Left ventricle myocardium superior (tissue), 1 donor: Measurements from ENCODE around the gene IBA57. TPM values are rescaled to one million over a fixed set of nuclear protein-coding genes. Genes with fewer than 3 reads are reported as not detected.
"Not testable (repeated sequence)": the region's sequence is repeated elsewhere in the genome, so short reads cannot be mapped to it uniquely, and the experiment has no call there.

Experiments used
- ATAC-seq: fragments of 200-7000 bp; cut with Tn5 transposase; one replicate; pipeline ENCODE4 v1.9.1; 2020; ENCODE audit warnings: mild to moderate bottlenecking, moderate library complexity
- DNase-seq: peaks from one replicate; pipeline ENCODE4 v3.0.0-alpha.2; 2020
- intact Hi-C: fragments of 100-400 bp; cut with micrococcal nuclease; formaldehyde crosslinking; loops from one replicate; pipeline ENCODE4 v1.11.0; 2022
- total RNA-seq: library from RNA; stranded (reverse); fragmentation: NEBNext Ultra II Directional; extraction: Animal tissue kit (Norgen Biotek cat#: 25700); gene quantifications from one replicate; pipeline ENCODE4 v1.2.1, GENCODE V29; 2021
- donor health status: DM: no; HTN: yes; CAD: no; lungs with severe emphysema.

The IBA57 gene
- total RNA-seq, 1 donor from 2014 or later, result 11.2 TPM

DNA sequence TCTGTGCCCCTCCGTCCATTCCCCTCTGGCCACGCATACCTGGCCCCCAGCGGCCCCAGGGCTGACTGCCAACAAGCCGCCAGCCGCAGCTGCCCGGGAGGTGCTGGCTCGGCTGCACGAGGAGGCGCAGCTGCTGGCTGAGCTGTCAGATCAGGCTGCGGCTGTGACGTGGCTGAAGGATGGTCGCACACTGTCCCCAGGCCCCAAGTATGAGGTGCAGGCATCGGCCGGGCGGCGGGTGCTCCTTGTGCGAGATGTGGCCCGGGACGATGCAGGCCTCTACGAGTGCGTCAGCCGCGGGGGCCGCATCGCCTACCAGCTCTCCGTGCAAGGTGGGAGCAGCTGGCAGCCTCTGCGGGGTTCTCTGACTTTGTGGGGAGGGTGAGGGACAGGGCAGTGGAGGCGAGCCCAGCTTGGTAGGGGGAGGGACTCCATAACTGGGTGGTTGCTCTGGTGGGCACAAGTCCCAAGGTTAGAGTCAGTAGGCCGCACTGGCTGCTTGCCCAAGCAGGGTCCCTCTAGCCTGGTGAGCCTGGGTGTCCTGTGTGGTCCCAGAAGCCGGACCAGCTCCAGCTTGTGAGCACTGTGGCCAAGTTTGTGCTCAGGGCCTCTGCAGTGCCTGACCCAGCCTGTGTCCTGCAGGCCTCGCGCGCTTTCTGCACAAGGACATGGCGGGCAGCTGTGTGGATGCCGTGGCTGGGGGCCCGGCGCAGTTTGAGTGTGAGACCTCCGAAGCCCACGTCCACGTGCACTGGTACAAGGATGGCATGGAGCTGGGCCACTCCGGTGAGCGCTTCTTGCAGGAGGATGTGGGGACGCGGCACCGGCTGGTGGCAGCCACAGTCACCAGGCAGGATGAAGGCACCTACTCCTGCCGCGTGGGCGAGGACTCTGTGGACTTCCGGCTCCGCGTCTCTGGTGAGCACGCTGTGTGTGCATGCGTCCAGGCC is 51.0 kb downstream of the IBA57 start:
- ATAC-seq (peak; percentile 42), DNase-seq (peak; percentile 80)
- intact Hi-C loops, result no loop called here

DNA sequence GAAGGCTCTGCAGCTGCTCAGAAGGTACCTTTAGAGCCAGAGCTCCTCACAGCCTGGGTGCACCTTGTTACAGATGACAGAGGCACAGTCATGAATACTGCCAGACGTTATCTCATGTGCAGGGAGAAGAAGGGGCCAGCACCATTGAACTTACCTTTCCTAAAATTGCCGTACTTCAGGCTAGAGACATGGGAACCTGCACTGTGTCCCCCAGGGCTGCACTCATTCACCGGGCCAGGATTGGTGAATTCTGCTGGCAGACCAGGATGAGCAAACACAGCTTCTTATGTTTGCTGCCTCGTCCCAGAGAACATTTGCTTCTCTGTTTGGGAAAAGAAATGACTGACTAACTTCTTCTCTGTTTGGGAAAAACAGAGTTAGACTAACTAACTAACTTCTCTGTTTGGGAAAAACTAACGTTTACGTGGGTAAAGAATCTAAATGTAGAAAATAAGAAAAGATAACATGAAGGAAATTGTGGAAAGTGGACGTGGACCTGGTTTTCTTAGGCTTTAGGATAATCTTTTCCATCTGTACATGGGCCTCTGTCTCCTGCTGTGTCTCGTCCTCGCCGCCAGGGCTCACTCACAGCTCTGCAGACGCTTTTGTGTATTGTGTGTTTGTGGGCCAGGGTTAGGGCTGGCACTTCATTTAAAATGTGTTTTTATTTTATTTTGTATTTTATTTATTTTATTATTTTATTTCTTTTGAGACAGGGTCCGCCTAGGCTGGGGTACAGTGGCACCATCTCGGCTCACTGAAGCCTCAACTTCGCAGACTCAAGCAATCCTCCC is 52.1 kb downstream of the IBA57 start:
- no peak for ATAC-seq
- intact Hi-C loops, result no loop called here
- DNase-seq, result no peak

DNA sequence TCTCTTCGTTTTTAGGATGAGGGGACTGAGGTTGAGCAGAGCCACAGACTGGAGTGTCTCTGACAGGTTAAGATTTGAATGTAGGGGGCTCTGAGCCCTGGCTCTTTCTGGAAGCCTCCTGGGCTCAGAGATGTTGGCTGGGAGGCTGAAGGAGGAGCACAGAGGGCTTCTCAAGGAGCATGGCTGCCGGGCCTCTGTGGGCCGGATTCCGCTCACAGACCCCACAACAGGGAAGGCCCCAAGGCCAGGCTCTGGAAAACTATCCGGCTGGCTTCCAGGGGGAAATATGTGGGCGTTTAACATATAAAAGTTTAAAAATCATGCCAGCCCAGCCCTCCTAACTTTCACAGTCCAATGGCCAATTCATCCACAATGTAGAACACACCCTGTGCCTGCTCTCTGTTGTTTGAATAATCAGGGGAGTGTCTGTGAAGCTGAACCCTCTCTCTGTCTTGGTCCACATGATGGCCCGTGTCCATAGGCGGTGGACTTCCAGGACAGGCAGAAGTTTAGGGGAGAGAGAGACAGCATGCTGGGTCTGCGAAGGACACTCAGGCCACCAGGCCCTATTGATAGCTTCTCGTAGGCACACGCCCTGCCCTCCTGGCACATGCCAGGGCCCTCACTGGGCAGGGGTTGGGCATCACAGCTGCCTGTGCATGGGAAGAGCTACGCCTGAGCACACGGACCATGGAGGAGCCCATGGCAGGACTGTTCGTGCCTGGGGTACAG is 53.1 kb downstream of the IBA57 start:
- ATAC-seq, result peak; percentile 26
- intact Hi-C loops, result no loop called here
- no peak for DNase-seq

DNA sequence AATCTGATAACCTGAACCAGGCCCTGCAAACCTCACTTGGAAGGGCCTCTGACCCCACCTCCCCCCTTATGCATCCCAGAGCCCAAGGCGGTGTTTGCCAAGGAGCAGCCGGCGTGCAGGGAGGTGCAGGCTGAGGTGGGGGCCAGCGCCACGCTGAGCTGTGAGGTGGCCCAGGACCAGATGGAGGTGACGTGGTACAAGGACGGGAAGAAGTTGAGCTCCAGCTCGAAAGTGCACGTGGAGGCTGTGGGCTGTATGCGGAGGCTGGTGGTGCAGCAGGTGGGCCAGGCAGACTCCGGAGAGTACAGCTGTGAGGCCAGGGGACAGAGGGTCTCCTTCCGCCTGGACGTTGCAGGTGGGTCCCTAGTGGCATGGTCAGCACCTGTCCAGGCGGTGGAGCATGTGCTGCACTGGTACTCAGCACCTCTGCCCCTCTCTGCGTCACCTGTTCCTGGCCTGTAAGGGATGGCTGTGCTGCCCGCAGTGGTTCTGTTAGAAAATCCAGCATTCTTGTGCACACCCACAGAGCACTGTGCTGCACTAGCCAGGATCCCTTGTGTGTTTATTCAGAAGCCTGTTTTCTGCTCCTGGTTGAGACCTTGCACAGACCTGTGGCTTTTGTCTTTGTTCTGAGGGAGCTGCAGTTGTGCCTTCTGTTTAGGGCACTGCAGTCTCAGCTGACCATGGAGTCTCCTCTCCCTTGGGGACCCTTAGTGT is 53.8 kb downstream of the IBA57 start:
- intact Hi-C loops, result no loop called here
- ATAC-seq (no peak), DNase-seq (no peak)

DNA sequence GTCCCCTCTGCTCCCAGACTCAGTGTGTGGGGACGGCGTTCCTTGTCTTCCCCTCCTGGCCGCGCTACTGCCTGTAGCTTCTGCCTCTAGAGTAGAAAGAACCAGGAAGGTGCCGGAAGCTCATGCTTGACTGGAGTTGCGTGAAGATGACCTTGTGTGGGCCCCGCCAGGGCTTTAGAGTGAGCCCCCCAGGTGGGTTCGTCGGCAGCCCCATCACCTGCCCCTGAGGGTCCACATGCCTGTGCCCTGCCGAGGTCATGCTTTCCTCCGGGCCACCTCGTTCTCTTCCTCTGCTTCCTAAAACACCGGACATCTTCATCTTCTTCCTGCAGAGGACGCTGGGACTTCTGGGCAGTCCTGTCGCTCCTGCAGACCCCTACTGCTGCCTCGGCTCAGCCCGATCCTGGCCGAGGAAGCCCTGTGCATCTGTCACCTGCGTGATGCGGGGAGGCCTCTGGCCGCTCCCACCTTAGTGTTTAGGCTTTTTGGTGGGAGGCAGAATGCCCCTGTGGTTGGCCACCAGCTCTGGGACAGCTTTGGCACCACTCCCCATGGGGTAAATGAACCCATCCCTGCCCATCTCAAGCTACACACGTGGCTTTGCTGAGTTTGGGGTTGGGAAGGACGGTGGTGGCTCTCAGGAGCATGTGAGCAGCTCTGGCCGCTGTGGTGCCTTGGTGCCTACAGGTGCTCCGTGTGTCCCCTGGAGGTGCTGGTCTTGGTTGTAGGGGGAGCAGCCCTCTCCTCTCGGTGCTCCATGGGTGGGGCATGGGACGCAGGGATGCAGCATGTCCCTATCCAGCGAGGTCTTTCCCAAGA is 54.6 kb downstream of the IBA57 start:
- intact Hi-C loops, result no loop called here
- DNase-seq (no peak), ATAC-seq (no peak)

DNA sequence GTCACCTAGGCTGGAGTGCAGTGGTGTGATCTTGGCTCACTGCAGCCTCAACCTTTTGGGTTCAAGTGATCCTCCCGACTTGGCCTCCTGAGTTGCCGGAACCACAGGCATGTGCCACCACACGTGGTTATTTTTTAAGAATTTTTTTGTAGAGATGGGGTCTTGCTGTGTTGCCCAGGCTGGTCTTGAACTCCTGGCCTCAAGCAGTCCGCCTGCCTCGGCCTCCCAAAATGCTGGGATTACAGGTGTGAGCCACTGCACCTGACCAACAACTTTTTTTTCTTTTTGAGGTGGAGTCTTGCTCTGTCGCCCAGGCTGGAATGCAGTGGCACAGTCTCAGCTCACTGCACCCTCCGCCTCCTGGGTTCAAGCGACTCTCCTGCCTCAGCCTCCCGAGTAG is 55.5 kb downstream of the IBA57 start:
- ATAC-seq, DNase-seq, intact Hi-C loops: not testable (repeated sequence)

DNA sequence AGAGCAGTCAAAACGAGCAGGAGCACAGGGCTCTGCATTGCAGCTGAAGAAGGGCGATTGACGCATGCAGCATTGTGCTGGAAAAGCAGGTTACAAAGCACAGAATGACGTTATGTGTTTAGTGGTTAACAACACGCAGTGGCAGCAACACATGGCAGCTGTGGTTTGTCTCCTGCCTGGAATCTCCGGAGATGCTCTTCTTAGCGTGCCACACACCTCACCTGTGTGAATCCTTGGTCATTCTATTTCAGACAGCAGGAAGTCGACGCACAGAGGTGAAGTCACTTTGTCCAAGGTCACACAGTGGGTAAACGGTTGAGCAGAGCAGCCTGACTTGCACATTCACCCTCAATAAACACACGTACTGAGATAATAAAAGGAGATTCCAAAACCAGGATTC is 56.9 kb downstream of the IBA57 start:
- ATAC-seq, result no peak
- intact Hi-C loops, result no loop called here

DNA sequence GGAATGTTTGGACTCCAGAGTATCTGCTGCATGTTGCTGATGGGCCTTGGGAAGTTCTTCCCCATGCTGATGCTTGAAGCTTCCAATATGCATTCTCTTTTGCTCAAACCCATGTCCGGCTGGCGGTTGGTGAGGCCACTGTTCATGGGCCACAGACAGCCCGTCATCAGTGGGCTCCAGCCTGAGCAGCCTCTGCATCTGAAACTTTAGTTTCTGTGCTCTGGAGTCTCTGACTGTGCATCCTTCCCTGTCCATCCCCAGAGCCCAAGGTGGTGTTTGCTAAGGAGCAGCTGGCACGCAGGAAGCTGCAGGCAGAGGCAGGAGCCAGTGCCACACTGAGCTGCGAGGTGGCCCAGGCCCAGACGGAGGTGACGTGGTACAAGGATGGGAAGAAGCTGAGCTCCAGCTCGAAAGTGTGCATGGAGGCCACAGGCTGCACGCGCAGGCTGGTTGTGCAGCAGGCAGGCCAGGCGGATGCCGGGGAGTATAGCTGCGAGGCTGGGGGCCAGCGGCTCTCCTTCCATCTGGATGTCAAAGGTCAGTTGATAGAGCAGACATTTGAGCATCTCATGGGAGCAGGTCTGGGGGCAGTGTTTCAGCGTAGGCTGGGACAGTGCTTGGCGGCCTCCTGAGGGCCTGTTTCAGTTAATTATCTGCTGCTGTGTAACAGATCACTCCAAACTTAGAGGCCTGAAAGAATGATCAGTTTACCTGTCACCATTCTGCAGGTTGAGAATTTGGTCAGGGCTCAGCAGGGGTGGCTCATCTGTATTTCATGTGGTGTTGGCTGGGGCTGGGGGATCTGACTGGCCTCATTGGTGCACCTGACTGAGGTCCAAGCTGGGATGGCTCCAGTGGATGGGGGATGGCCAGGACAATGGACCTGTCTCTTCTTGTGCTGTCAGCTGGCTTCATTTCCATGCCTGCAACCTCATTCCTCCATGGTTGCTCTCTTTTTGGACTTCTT is 58.9 kb downstream of the IBA57 start:
- DNase-seq (no peak), ATAC-seq (no peak)
- intact Hi-C loops, result no loop called here

More for the DNA sequence above, 56.9 kb downstream of the IBA57 start:
- DNase-seq, result no peak

DNA sequence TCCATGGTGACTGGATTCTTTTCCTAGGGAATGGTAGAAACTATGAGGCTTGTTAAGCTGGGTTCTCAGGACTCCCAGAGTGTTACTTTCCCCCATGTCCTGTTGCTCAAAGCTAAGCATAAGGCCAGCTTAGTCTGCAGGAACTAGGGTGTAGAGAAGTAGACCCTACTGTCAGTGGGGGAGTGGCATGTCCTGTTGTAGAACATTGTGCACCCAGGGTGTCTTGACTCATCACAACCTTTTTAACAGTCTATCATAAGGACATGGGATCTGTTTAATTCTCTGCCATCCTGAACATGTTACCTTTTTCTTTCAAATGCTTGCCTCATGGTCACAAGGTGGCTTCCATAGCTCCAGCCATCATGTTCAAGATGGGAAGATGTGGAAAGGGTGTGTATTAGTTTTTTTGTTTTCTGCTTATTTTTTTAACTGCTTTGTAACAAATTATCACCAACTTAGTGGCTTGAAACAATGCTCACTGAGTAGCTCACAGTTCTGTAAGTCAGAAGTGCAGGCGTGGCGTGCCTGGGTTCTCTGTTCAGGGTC is 59.6 kb downstream of the IBA57 start:
- no peak for ATAC-seq
- intact Hi-C loops, result no loop called here
- DNase-seq, result no peak

DNA sequence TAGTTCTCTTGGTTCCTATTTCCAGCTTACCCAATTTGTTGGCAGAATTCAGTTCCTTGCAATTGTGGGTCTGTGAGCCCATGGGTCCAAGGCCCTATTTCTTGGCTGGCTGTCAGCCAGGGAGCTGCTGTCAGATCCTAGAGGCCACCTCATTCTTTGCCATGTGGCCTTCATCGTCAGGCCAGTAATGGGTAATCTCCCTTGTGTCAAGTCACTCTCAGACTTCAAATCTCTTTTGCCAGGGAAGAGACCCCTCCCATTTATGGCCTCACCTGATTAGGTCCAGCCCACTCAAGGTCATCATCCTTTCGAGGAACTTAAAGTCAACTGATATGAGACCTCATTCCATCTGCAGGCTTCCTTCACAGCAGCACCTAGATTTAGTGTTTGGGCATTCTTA is 60.1 kb downstream of the IBA57 start:
- DNase-seq, result no peak
- ATAC-seq, result no peak
- intact Hi-C loops, result no loop called here

DNA sequence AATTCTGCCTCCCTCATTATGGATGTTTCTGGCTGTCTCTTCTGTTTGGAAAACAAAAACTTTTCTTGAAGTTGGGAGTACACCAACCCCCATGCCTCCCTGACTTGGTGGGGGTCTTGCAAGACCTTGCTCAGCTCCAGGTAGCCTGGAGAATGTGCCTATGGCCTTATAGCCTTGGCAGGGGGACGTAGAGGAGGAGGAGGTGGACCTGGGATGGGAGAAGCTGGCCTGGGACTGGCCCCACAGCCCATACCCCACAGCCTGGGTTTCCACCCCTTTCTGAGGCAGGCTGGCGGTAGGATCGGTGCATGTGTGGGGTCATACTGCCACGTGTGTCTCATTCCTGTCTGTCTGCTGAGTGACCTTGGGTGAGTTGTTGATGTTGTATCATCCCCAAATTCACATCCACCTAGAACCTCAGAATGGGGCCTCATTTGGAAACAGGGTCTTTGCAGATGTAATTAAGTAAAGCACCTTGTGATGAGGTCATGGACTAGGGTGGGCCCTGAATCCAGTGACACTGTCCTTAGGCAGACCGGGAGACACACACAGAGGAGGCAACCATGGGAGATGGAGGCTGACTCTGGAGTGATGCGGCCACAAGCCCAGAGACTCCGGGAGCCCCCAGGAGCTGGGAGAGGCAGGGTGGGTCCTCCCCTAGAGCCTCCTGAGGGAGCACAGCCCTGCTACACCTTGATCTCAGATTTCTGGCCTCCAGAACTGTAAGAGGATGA is 60.7 kb downstream of the IBA57 start:
- intact Hi-C loops, result no loop called here
- ATAC-seq, result no peak
- no peak for DNase-seq

DNA sequence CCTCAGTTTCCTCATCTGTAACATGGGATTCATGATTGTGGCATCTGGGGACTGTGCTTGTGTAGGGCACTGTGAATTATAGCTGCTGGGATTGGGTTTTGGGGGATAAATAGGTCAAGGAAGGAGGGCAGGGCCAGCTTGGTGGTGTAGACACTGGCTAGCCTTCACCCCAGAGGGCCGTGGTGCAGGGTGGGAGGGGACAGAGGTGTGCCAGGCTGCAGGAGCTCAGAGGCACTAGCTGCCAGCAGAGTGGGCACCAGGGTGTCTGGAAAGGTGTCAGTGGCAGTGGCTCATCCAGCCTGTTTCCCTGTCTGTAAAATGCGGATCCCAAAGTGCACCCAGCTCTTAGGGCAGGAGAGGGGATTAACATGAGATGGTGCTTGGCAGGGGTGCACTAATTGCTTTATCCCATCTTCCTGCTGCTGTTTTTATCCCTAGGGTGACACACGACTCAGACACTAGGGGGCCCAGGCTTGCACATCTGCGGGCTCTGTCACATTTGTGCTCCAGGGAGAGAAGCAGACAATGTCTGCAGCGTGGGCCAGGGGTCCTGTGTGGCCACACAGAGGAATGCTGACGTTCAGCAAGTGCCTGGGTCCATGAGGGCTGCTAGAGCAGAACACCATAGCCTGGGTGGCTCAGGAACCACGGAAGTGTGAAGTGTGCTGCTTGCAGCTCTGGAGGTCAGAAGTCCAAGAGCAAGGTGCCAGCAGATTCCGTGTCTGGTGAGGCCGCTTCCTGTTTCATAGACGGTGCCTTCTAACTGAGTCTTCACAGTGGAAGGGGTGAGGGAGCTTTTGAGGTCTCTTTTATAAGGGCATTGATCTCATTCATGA is 61.6 kb downstream of the IBA57 start:
- no peak for DNase-seq
- peak; percentile 11 for ATAC-seq
- intact Hi-C loops, result no loop called here

DNA sequence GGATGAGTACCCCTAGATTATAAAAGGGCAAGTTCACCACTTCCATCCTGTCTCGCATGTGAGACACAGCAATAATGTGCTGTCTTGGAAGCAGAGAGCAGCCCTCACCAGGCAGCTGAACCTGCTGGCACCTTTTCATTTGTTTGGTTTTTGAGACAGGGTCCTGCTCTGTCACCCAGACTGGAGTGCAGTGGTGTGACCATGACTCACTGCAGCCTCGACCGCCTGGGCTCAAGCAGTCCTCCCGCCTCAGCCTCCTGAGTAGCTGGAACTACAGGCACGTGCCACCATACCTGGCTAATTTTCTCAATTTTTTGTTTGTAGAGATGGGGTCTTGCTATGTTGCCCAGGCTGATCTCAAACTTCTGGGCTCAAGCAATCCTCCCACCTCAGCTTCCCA is 62.5 kb downstream of the IBA57 start:
- intact Hi-C loops, DNase-seq, ATAC-seq: not testable (repeated sequence)

DNA sequence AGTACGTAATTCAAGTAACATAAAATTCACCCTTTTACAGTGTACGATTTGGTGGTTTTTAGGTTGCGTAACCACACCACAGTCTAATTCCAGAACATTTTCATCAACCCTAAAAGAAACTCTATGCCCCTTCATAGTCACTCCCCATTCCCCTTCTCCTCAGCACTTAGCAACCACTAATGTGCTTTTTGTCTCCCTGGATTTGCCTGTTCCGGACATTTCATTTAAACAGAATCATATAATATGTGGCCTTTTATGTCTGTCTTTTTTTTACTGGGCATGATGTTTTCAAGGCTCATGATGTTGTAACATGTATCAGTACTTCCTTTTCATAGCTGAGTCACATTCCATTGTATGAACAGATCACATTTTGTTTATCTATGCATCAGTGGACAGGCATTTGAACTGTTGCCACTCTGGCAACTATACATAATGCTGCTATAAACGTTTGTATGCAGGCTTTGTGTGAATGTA is 63.0 kb downstream of the IBA57 start:
- intact Hi-C loops, result no loop called here
- ATAC-seq (no peak), DNase-seq (no peak)

DNA sequence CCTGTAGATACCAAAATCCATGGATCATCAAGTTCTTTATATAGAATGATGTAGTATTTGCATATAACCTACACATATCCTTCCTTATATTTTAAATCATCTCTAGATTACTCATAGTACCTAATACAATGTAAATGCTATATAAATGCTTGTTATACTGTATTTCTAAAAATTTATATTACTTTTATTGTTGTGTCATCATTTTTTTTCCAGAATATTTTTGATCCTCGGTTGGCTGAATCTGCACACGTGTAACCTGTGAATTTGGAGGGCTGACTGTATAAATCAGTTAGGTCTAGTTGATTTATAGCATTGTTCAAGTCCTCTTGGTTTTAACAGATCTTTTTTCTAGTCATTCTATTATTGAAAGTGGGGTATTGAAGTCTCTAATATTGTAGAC is 65.6 kb downstream of the IBA57 start:
- DNase-seq, result no peak
- ATAC-seq, result no peak
- intact Hi-C loops, result no loop called here
